Measurements from ENCODE around the gene GNAI3.

The GNAI3 gene

GRCh38 chr1:109514846-109515245, 33.6 kb upstream of the GNAI3 start:
- no peak overlapping the region for H3K4me3 ChIP-seq (replicated peaks; ENCODE audit: low read depth, low read length)
- no peak for DNase-seq (ENCODE audit: extremely low read depth, low read depth)
- TF ChIP-seq, protein P1, sequence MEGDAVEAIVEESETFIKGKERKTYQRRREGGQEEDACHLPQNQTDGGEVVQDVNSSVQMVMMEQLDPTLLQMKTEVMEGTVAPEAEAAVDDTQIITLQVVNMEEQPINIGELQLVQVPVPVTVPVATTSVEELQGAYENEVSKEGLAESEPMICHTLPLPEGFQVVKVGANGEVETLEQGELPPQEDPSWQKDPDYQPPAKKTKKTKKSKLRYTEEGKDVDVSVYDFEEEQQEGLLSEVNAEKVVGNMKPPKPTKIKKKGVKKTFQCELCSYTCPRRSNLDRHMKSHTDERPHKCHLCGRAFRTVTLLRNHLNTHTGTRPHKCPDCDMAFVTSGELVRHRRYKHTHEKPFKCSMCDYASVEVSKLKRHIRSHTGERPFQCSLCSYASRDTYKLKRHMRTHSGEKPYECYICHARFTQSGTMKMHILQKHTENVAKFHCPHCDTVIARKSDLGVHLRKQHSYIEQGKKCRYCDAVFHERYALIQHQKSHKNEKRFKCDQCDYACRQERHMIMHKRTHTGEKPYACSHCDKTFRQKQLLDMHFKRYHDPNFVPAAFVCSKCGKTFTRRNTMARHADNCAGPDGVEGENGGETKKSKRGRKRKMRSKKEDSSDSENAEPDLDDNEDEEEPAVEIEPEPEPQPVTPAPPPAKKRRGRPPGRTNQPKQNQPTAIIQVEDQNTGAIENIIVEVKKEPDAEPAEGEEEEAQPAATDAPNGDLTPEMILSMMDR (IDR thresholded peaks at IDR 0.05; ENCODE audit: low read depth, low read length, missing control alignments): no peak

- H3K4me3 ChIP-seq (replicated peaks; ENCODE audit: low read depth, low read length): no peak overlapping the region
- TF ChIP-seq, protein P1 (IDR thresholded peaks at IDR 0.05; ENCODE audit: low read depth, low read length, missing control alignments): no peak
- DNase-seq (ENCODE audit: extremely low read depth, low read depth): peak; percentile 82
Measured at GRCh38 chr1:109516872-109517271, 31.5 kb upstream of the GNAI3 start.

DNA sequence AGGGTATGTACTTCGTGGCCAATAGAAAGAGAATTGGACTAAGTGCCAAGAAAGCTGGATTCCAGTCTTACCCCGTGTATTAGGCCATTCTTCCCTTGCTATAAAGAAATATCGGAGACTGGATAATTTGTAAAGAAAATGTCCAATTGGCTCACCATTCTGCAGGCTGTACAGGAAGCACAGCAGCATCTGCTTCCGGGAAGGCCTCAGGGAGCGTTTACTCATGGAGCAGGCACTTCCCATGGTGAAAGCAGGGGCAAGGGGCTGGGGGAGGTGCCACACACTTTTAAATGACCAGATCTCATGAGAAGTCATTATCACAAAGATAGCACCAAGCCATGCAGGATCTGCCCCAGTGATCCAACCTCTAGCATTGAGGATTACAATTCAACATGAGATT, 31.1 kb upstream of the GNAI3 start:
- TF ChIP-seq, protein P1 (IDR thresholded peaks at IDR 0.05; ENCODE audit: low read depth, low read length, missing control alignments): no peak
- no peak overlapping the region for H3K4me3 ChIP-seq (replicated peaks; ENCODE audit: low read depth, low read length)
- DNase-seq (ENCODE audit: extremely low read depth, low read depth): no peak

- no peak for DNase-seq (ENCODE audit: extremely low read depth, low read depth)
- H3K4me3 ChIP-seq (replicated peaks; ENCODE audit: low read depth, low read length): no peak overlapping the region
- TF ChIP-seq, protein P1 (IDR thresholded peaks at IDR 0.05; ENCODE audit: low read depth, low read length, missing control alignments): no peak
Measured at GRCh38 chr1:109521002-109521951, 27.1 kb upstream of the GNAI3 start.

DNA sequence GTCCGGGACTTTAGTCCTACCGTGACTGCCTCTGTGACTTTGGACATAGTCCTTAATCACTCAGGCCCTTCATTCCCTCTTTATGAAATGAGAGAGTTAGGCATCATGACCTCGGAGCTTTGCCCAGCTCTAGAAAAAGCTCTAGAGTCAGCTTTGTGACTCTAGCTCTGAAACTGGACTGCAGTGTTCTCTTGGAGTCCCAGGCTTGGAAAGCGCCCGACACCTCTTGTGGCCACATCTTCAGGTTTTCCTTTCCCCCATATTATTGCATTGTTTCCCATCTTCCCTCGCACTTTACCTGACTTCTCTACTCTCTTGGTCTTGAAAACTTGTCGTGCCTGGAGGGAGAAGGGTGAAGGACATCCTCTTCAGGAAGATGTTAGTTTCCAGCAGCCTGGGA, 26.4 kb upstream of the GNAI3 start:
- no peak overlapping the region for H3K4me3 ChIP-seq (replicated peaks; ENCODE audit: low read depth, low read length)
- TF ChIP-seq, protein P1 (IDR thresholded peaks at IDR 0.05; ENCODE audit: low read depth, low read length, missing control alignments): no peak
- no peak for DNase-seq (ENCODE audit: extremely low read depth, low read depth)

GRCh38 chr1:109523706-109524105, 24.7 kb upstream of the GNAI3 start:
- no peak overlapping the region for H3K4me3 ChIP-seq (replicated peaks; ENCODE audit: low read depth, low read length)
- TF ChIP-seq, protein P1 (IDR thresholded peaks at IDR 0.05; ENCODE audit: low read depth, low read length, missing control alignments): no peak
- no peak for DNase-seq (ENCODE audit: extremely low read depth, low read depth)

Measured in HFF-Myc (cell line).